Nephron progenitor cell (in vitro differentiated cells): ENCODE results near the gene UBE2O.

Experiments
- DNase-seq: peaks from one replicate; pipeline ENCODE4 v3.0.0; 2021
- H3K27ac Mint-ChIP-seq: 2 replicates; pipeline ENCODE4 v1.8.0; 2021; ENCODE audit warnings: mild to moderate bottlenecking, moderate library complexity, mixed read lengths
- H3K27me3 Mint-ChIP-seq: 2 replicates; pipeline ENCODE4 v1.8.0; 2021; ENCODE audit warnings: mild to moderate bottlenecking, low read depth, mixed read lengths; ENCODE audit not compliant: poor library complexity
- H3K36me3 Mint-ChIP-seq: 2 replicates; pipeline ENCODE4 v1.8.0; 2021; ENCODE audit warnings: low read depth, mixed read lengths
- H3K4me1 Mint-ChIP-seq: 2 replicates; pipeline ENCODE4 v1.8.0; 2021; ENCODE audit warnings: mixed read lengths
- H3K4me3 Mint-ChIP-seq: 2 replicates; pipeline ENCODE4 v1.8.0; 2021; ENCODE audit warnings: mild to moderate bottlenecking, moderate library complexity, mixed read lengths
- H3K9me3 Mint-ChIP-seq: 2 replicates; pipeline ENCODE4 v1.8.0; 2021; ENCODE audit warnings: mild to moderate bottlenecking, moderate library complexity, mixed read lengths
- TF ChIP-seq, protein P1 (sequence below): fragments of 200-600 bp; sonication (generic); IDR thresholded peaks from 2 replicates; pipeline ENCODE4 v1.5.0; 2021; ENCODE audit warnings: antibody characterized with exemption

Gene UBE2O

DNA sequence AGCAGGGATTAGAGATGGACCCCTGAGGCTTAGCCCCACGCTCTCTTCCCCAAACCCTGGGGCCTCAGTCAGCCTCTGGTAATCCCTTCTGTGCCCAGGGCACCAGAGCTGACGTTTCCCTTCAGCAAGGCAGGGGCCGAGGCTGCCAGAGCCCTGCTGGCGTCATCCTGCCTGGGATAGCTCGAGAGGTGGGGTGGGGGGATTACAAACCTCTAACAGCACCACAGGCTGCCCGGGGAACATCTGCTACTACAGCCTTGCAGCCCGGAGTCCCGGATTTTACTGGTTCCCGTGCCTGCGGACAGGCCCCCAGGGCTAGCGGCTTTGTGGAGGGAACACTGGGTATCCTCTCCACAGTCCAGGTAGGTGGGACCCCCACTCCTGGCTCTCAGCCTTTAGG is 14.4 kb upstream of the UBE2O start, which contains the start of gene AANAT:
Gene AANAT (plus strand): TSS at position 238 of the 400 bp plus-strand sequence. CDS start 1,144 bp downstream, outside the sequence.
- Mint-ChIP-seq H3K4me1 (peaks cover 15% of the 10 kb centered on the region), H3K27ac (no peak within 1 kb of the TSS), H3K36me3 (no peaks in the 10 kb centered on the region), H3K9me3 (no peaks in the 10 kb centered on the region), H3K27me3 (peaks cover 7% of the 10 kb centered on the region), H3K4me3 (no peak within 1 kb of the TSS)
- no peak for DNase-seq
- TF ChIP-seq, protein P1, sequence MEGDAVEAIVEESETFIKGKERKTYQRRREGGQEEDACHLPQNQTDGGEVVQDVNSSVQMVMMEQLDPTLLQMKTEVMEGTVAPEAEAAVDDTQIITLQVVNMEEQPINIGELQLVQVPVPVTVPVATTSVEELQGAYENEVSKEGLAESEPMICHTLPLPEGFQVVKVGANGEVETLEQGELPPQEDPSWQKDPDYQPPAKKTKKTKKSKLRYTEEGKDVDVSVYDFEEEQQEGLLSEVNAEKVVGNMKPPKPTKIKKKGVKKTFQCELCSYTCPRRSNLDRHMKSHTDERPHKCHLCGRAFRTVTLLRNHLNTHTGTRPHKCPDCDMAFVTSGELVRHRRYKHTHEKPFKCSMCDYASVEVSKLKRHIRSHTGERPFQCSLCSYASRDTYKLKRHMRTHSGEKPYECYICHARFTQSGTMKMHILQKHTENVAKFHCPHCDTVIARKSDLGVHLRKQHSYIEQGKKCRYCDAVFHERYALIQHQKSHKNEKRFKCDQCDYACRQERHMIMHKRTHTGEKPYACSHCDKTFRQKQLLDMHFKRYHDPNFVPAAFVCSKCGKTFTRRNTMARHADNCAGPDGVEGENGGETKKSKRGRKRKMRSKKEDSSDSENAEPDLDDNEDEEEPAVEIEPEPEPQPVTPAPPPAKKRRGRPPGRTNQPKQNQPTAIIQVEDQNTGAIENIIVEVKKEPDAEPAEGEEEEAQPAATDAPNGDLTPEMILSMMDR: no peak

DNA sequence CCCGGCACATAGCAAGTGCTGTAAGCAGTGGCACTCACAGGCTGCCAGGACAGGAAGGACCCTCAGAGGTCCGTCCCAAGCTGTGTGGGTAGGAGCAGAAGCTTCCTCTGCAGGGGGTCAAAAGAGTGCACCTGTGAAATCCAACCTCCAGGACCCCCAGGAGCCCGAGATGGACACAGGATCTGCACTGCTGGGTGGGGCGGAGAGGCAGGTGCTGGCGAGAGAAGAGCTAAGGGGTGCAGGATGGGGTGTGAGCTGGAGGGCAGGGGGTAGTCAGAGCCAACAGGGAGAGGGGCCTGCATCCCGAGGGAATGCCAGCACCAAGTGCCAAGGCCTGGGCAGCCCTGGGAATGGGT is 13.8 kb upstream of the UBE2O start:
- peaks cover 7% of the 10 kb centered on the region for H3K27me3 Mint-ChIP-seq
- H3K4me1 Mint-ChIP-seq: peaks cover 22% of the 10 kb centered on the region
- no peak for DNase-seq
- H3K36me3 Mint-ChIP-seq: no peaks in the 10 kb centered on the region
- no peak overlapping the region for H3K27ac Mint-ChIP-seq
- TF ChIP-seq, protein P1: no peak
- no peaks in the 10 kb centered on the region for H3K9me3 Mint-ChIP-seq
- H3K4me3 Mint-ChIP-seq: no peak overlapping the region

DNA sequence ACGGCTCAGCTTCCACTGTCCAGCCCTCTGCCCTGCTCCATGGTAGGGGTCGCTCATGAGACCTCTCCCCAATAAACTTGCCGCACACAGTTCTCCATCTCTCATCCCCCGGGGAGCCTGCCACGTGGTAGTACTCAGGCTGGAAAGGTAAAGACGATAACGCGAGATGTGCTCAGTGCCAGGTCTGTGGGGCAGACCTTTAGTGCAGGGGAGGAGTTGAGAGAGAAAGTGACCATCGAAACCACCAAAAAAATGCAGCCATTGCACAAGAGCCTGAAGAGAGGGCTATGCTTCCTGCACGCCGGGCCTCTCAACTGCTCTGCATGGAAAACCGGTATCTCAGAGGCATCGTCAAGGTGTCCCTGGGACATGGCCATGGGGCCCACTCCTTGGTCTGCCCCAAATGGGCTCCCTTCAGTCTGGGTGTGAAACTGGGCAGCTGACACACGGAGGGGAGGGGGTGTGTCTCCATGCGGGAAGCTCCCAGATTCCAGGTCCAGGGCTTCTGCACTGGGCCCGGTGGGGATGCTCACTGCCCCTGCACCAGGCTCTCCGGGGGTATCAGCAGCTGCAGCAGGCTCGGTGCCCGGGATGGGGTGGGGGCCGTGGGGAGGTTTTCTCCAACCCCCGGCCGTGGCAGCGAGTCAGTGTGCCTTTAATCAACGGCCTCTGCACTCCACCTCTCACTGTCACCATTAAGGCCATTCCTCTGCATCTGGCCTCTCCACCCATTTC is 9.8 kb upstream of the UBE2O start:
- Mint-ChIP-seq H3K4me3 (no peak overlapping the region), H3K9me3 (no peaks in the 10 kb centered on the region), H3K36me3 (no peaks in the 10 kb centered on the region), H3K4me1 (peaks cover 24% of the 10 kb centered on the region), H3K27me3 (peaks cover 10% of the 10 kb centered on the region), H3K27ac (no peak overlapping the region)
- no peak for DNase-seq
- TF ChIP-seq, protein P1: no peak

DNA sequence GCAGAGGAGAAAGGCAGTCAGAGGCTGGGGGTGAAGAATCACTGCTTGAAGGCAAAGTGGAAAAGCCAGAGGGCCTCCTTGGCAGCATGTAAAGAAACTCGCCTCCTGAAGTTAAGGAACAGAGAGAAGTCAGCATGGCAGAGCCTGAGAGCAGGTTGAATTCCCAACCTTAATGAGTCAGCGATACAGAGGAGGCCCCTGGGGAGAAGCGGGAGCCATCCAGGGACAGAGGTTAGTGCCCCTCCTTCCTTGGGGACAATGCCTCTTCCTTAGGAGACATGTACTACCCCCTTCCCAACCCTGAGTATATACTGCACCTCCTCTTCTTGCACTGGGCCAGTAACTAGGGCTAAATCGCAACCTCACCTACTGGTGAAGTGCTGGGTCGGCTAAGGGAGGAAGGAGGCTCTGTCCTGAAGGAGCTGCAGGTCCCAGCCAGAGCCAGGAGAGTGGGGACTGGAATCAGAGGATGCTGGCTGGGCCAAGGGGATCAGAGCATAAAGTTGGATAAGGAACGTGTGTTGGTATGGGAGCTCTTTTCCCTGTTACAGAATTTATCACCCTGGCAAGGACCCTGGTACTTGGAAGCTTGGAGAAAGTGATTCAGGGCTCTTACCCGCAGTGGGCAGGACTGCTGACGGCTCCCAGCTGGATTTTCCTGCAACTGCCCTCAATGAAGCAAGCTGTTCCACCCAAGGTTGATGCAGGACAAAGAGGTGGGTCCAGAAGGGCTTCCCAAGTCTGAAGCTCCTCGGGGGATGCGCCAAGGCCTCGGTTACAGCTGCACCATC is 9.0 kb upstream of the UBE2O start:
- H3K4me1 Mint-ChIP-seq: peaks cover 21% of the 10 kb centered on the region
- TF ChIP-seq, protein P1: no peak
- no peak for DNase-seq
- no peak overlapping the region for H3K4me3 Mint-ChIP-seq
- H3K9me3 Mint-ChIP-seq: no peaks in the 10 kb centered on the region
- peaks cover 10% of the 10 kb centered on the region for H3K27me3 Mint-ChIP-seq
- H3K27ac Mint-ChIP-seq: peak overlapping the region; percentile 9
- H3K36me3 Mint-ChIP-seq: no peaks in the 10 kb centered on the region

DNA sequence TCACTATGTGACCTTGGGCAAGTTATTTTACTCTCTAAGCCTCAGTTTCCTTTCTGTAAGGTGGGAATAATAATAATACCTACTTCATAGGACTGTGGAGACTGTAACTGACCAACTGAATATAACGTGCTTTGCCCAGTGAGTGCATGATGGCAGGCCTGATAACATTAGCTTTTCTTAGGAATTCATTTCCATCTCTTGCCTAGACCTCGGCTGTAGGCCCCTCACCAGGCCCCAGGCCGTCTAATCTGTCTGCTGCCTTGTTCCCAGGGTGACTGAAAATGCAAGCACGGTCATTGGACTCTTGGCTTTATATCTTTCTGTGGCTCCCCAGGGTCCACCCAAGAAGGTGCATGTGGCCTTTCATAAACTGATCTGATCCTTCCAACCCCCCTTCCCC is 6.7 kb upstream of the UBE2O start:
- Mint-ChIP-seq H3K27ac (no peak overlapping the region), H3K27me3 (peaks cover 3% of the 10 kb centered on the region), H3K36me3 (no peaks in the 10 kb centered on the region), H3K4me3 (no peak overlapping the region), H3K9me3 (no peaks in the 10 kb centered on the region), H3K4me1 (peaks cover 14% of the 10 kb centered on the region)
- TF ChIP-seq, protein P1: no peak
- no peak for DNase-seq
